A673 (cell line): Measurements from ENCODE around the gene CHCHD6. TPM values are rescaled to one million over a fixed set of nuclear protein-coding genes. Genes with fewer than 3 reads are reported as not detected.

Experiments
- BruUV-seq: library from RNA; stranded (reverse); fragments of 400-500 nt; replicated peaks from 2 replicates; lab custom pipeline; 2021; lab: Mats Ljungman, UMichigan
- CTCF ChIA-PET: fragments of 300-600 bp; sonication (Branson Sonifier 250); formaldehyde crosslinking; loops from one replicate; lab custom pipeline; 2022; ENCODE audit warnings: antibody characterized with exemption; lab: Charles Lee
- POLR2A ChIA-PET: fragments of 300-600 bp; sonication (Branson Sonifier 250); formaldehyde crosslinking; loops from one replicate; lab custom pipeline; 2022; ENCODE audit warnings: antibody characterized with exemption; ENCODE audit not compliant: low non-redundant PET; lab: Charles Lee
- DNase-seq: peaks from one replicate; pipeline ENCODE4 v3.0.0-alpha.2; 2015; ENCODE audit warnings: low spot score
- H3K27ac ChIP-seq: fragments of 200-600 bp; sonication (generic); 2 replicates; pipeline ENCODE4 v1.5.1; 2016; ENCODE audit warnings: mixed run types, low read depth, mild to moderate bottlenecking, mixed read lengths, antibody characterized with exemption, low read length; ENCODE audit not compliant: poor library complexity, severe bottlenecking
- H3K27me3 ChIP-seq: fragments of 200-600 bp; sonication (generic); replicated peaks from 2 replicates; pipeline ENCODE4 v1.6.1; 2017; ENCODE audit warnings: mixed run types, low read depth, mild to moderate bottlenecking, mixed read lengths, antibody characterized with exemption, low read length; ENCODE audit not compliant: insufficient read depth, poor library complexity
- H3K36me3 ChIP-seq: fragments of 200-600 bp; sonication (generic); 2 replicates; pipeline ENCODE4 v1.6.1; 2016; ENCODE audit warnings: mixed run types, mild to moderate bottlenecking, mixed read lengths, antibody characterized with exemption, low read length; ENCODE audit not compliant: insufficient read depth, poor library complexity, severe bottlenecking
- H3K4me1 ChIP-seq: fragments of 200-600 bp; sonication (generic); 2 replicates; pipeline ENCODE4 v1.6.1; 2017; ENCODE audit warnings: mixed run types, mild to moderate bottlenecking, mixed read lengths, antibody characterized with exemption, low read length; ENCODE audit not compliant: insufficient read depth, poor library complexity, severe bottlenecking
- H3K4me3 ChIP-seq: fragments of 200-600 bp; sonication (generic); 2 replicates; pipeline ENCODE4 v1.5.1; 2016; ENCODE audit warnings: low read depth, mixed run types, mild to moderate bottlenecking, mixed read lengths, low read length; ENCODE audit not compliant: poor library complexity, severe bottlenecking
- H3K9me3 ChIP-seq: fragments of 200-600 bp; sonication (generic); 2 replicates; pipeline ENCODE4 v1.6.1; 2016; ENCODE audit warnings: mixed run types, low read depth, mild to moderate bottlenecking, mixed read lengths, antibody characterized with exemption, low read length; ENCODE audit not compliant: poor library complexity, severe bottlenecking
- CTCF ChIP-seq: fragments of 300-800, 200-600 bp; sonication (generic); conservative IDR thresholded peaks from 2 replicates; pipeline ENCODE4 v1.5.1; 2017; ENCODE audit warnings: low read depth, mild to moderate bottlenecking, antibody characterized with exemption, low read length, moderate library complexity, mixed read lengths
- EZH2 ChIP-seq: fragments of 200-600 bp; sonication (generic); IDR thresholded peaks from 2 replicates; pipeline ENCODE4 v1.6.1; 2017; ENCODE audit warnings: borderline replicate concordance, low read depth, mild to moderate bottlenecking, mixed read lengths, antibody characterized with exemption, low read length; ENCODE audit not compliant: poor library complexity, severe bottlenecking
- intact Hi-C: fragments of 100-400 bp; cut with micrococcal nuclease; formaldehyde crosslinking; loops from one replicate; pipeline ENCODE4 v1.10.0; 2022; ENCODE audit not compliant: unreplicated experiment
- total RNA-seq: library from RNA; stranded (reverse); gene quantifications from 2 replicates; pipeline ENCODE4 v1.2.3, GENCODE V29; 2021

Gene CHCHD6
- total RNA-seq, 1 experiment from 2014 or later = 23.3 TPM

GRCh38 chr3:126952983-126953660 is 249.1 kb downstream of the CHCHD6 start:
- H3K9me3 ChIP-seq = no peaks in the 10 kb centered on the region
- TF ChIP-seq EZH2 (no peak), CTCF (no peak)
- intact Hi-C loops = no loop called here
- no peak for DNase-seq
- no peak overlapping the region for H3K27ac ChIP-seq
- no peaks in the 10 kb centered on the region for H3K36me3 ChIP-seq
- ChIA-PET CTCF (no interaction called here), POLR2A (no interaction called here)
- no peaks in the 10 kb centered on the region for H3K4me1 ChIP-seq
- H3K4me3 ChIP-seq = no peak overlapping the region
- no TSS peak for BruUV-seq
- no peaks in the 10 kb centered on the region for H3K27me3 ChIP-seq

GRCh38 chr3:126954141-126954842 is 250.3 kb downstream of the CHCHD6 start:
- TF ChIP-seq EZH2 (no peak), CTCF (no peak)
- Histone ChIP-seq H3K27me3 (no peaks in the 10 kb centered on the region), H3K27ac (no peak overlapping the region), H3K4me3 (no peak overlapping the region), H3K36me3 (no peaks in the 10 kb centered on the region), H3K9me3 (no peaks in the 10 kb centered on the region), H3K4me1 (no peaks in the 10 kb centered on the region)
- intact Hi-C loops = no loop called here
- DNase-seq = no peak
- ChIA-PET POLR2A (no interaction called here), CTCF (no interaction called here)
- BruUV-seq = no TSS peak

GRCh38 chr3:126955004-126955790 is 251.2 kb downstream of the CHCHD6 start:
- H3K4me1 ChIP-seq = no peaks in the 10 kb centered on the region
- BruUV-seq = no TSS peak
- CTCF ChIA-PET = no interaction called here

More at GRCh38 chr3:126955004-126955790, 251.2 kb downstream of the CHCHD6 start:
- Histone ChIP-seq H3K36me3 (no peaks in the 10 kb centered on the region), H3K4me3 (no peak overlapping the region), H3K27ac (no peak overlapping the region), H3K9me3 (no peaks in the 10 kb centered on the region), H3K27me3 (no peaks in the 10 kb centered on the region)
- intact Hi-C loops = no loop called here
- no peak for TF ChIP-seq CTCF
- no peak for TF ChIP-seq EZH2
- DNase-seq = no peak
- POLR2A ChIA-PET = no interaction called here
